HG03571 (cell line): ENCODE measurements around the gene ZNF521.
A peak's percentile ranks its signal among the peaks of the same experiment; 100 is the strongest.

Experiments
- ATAC-seq: cut with Tn5 transposase; IDR thresholded peaks from one replicate; pipeline ENCODE4 v1.9.1; 2021; ENCODE audit not compliant: unreplicated experiment

ZNF521 gene

GRCh38 chr18:25351777-25352628, at the start of gene ZNF521:
Gene ZNF521, minus strand, starts transcription at chr18:25352166. Its CDS starts 1,220 bp downstream, at chr18:25350946.
- peak; percentile 44 for ATAC-seq

DNA sequence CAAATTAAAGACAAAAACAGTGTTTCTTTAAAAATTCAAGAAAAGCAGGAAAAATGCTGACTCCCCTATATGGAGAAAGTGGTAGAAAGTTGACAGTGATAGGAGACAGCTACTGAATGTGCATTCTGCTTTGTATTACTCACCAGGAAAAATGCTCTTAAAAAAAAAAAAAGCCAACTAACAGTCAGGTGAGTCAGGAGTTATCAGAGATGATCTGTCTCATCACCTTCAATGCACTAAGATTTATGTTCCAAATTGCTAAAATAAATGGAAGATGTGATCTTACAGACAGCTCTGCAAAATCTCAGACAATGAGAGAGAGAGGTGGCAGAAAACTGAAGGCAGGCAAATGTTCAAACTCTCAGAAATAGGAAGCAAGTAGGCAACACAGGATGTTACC, 47.6 kb upstream of the ZNF521 start:
- no peak for ATAC-seq

- ATAC-seq: no peak
Observed at GRCh38 chr18:25392192-25392591, 40.2 kb upstream of the ZNF521 start.

GRCh38 chr18:25373432-25374179, 21.6 kb upstream of the ZNF521 start:
- no peak for ATAC-seq

DNA sequence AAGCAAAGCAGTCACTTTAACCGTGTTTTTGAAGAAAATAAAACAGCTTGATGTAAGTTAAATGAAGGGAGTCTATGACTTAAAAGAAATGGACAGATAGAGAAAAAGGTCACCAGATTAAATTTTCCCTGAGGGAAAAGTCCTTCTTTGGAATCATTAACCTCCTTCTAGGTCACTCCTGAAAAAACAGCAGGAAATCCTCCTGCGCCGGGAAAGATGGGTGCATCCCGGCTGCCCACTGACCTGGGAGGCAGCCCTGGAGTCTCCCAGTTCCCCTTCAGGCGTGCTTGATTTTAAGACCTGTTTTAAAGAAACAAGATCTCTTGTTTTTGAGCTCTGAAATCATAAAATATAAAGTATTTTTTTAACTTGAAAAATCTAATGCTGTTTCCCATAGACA, 18.4 kb upstream of the ZNF521 start:
- ATAC-seq: no peak

GRCh38 chr18:25365242-25365641, 13.3 kb upstream of the ZNF521 start:
- ATAC-seq: no peak

GRCh38 chr18:25364732-25365131, 12.8 kb upstream of the ZNF521 start:
- no peak for ATAC-seq

- ATAC-seq: no peak
Observed at GRCh38 chr18:25360301-25360899, 8.4 kb upstream of the ZNF521 start.

DNA sequence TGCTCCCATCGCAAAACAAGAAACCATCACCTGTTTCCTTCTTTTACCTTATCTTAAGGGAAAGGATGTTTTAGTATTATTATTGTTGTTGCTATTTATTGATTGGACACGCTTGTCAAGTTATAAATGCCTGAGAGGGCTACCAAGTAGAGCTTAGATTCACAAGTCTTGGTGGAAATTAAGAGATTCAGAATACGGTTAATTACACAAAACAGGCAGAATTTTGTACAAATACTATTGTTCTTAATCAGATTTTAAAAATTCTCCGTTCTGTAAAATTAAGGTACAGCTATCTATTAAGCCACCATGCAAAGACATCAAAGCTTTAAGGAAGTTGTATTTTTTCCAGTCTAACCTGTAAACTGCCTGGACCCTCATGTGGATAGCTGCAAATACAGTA, 1.1 kb upstream of the ZNF521 start:
- no peak for ATAC-seq

- no peak for ATAC-seq
Observed at GRCh38 chr18:25352629-25353005, 651 bp upstream of the ZNF521 start.

GRCh38 chr18:25351280-25351775, 638 bp downstream of the ZNF521 start:
- ATAC-seq: no peak

DNA sequence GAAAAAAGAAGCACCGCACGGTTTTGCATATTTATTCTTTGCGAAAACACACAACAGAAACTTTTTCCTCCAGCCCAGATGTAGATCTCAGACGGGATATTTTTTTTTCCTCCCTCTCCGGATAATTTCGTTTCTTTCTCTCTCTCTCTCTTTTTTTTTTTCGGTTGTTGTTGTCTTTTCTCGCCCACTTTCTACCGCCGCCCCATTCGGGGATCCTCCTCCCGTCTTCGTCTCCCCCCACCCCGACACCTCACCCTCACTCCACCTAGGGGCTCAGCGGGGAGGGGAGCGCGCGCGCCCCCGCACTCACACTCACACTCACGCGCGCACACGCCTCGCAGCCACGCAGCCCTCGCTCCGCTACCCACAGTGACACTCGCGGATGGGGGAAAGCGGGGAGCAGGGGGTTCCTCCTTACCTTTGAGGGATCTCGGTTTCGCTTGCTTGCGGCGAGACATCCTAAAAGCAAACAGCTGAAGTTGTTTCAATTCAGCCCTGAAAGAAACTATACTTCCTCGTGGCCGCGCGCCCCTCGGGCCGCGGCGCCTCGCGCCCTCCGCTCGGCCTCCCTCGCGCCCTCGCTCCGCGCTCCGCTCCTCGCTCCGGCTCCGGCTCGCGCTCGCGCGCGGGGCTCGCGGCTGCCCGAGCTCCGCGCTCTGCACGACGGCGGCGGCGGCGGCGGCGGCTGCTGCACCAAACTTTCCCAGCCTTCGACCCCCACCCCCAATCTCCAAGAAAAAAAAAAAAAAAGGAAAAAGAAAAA, 1.3 kb downstream of the ZNF521 start:
- no peak for ATAC-seq

GRCh38 chr18:25349926-25350487, 2.0 kb downstream of the ZNF521 start:
- ATAC-seq: no peak

- ATAC-seq: no peak
Observed at GRCh38 chr18:25349131-25349925, 2.6 kb downstream of the ZNF521 start.

DNA sequence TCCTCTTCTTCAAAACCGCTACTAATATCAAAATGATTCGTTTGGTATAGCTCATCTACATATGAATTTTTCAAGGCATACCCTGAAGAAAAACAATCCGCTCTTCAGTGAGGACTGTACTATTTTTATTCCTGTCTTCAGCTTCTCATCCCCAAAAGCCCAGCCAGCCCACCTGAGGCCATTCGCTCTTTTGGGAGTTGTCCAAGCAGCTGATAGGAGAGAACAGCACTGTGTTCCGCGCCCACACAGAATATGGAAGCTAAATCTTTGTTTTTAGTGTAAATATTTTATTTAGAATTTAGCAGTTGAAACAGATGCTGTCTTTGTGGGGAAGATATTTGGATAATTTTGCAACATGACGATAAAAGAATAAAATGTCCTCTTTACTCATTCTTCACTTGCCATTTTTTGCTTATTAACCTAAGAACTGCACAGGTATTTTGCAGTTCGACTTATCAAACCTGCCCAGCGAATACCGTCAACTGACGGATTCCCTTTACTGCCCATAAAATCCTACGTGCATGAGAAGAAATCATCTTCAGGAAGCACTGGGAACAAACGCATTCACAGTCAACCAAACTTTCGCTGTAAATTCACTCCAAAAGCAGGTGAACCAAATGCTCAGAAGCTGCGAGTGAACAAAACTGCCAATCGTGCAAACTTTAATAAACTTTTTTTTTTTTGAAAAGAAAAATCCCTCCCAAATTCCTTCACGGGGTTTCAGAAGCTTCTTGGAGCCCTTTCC, 3.4 kb downstream of the ZNF521 start:
- ATAC-seq: no peak

- no peak for ATAC-seq
Observed at GRCh38 chr18:25346561-25346960, 5.4 kb downstream of the ZNF521 start.

DNA sequence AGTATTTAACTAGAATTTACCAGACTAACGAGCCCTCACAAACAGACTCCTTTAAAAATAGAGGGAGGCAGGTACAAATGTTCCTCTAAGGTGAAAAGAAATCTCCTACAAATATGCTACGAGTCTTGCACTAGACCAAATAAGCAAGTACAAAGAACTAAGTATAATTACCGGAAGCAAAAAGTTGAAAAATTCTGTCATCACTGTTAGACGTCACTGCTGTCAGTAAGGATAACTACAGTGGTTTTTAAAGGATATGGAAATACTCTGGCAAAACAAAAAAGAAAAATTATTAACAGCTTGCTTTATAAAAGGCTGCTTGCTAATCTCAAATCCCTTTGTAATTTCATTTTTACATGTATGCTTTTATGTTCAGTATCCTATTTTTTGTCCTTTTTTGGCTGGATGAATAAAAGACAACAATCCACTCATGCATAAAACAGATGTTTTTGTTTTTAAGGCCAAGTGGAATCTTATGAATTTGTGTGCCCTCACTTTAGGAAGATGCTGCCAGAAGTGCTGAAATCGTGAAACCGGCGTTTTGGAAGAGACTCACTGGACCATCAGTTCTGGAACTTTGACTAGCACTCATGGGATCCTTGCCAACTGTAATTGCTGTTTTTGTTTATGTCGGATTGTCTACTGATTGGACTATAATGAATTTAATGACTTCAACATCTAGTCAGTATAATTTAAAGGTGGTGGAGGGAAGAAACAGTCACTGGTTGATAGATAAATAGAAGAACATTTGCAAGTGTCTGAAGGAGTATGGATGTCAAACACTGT, 6.7 kb downstream of the ZNF521 start:
- ATAC-seq: no peak

GRCh38 chr18:25341831-25342230, 10.1 kb downstream of the ZNF521 start:
- no peak for ATAC-seq
